Esophagus muscularis mucosa (tissue), 4 donors: ENCODE measurements around the gene ATP6V1F. TPM values are rescaled to one million over a fixed set of nuclear protein-coding genes. Genes with fewer than 3 reads are reported as not detected.

Source experiments
- DNase-seq: peaks from one replicate; pipeline ENCODE4 v3.0.0-alpha.2; 2017; ENCODE audit errors: extremely low spot score
- H3K27ac ChIP-seq, 4 donors: fragments of 200-600 bp; sonication (generic); replicated peaks in 1 of 4; 1 replicate in 3 of 4; 2 replicates in 1 of 4; pipeline ENCODE4 v1.5.1; 2016 to 2019; ENCODE audit warnings: mild to moderate bottlenecking in 1 of 4
- H3K27me3 ChIP-seq, 4 donors: fragments of 200-600 bp; sonication (generic); one replicate each; pipeline versions ENCODE4 v1.5.1 to v1.6.0; 2016 to 2019
- H3K36me3 ChIP-seq, 4 donors: fragments of 200-600 bp; sonication (generic); one replicate each; pipeline ENCODE4 v1.5.1; 2016 to 2019
- H3K4me1 ChIP-seq, 4 donors: fragments of 200-600 bp; sonication (generic); one replicate each; pipeline ENCODE4 v1.5.1; 2016 to 2019
- H3K4me3 ChIP-seq, 4 donors: fragments of 200-600 bp; sonication (generic); 1 replicate in 2 of 4; 2 replicates in 2 of 4; pipeline ENCODE4 v1.5.1; 2016 to 2019; ENCODE audit warnings: mild to moderate bottlenecking in 4 of 4, moderate library complexity in 1 of 4
- H3K9me3 ChIP-seq, 4 donors: fragments of 200-600 bp; sonication (generic); 1 replicate in 3 of 4; 2 replicates in 1 of 4; pipeline ENCODE4 v1.5.1; 2016 to 2019
- CTCF ChIP-seq, 3 experiments: fragments of 200-600 bp in 2 of 3; fragments of 450-650 bp in 1 of 3; sonication (generic) in 2 of 3; IDR thresholded peaks; one replicate each; pipeline ENCODE4 v1.5.1; 2017 to 2019; ENCODE audit warnings: antibody characterized with exemption in 3 of 3, mild to moderate bottlenecking in 2 of 3, moderate library complexity in 1 of 3
- EP300 ChIP-seq: sonication (generic); formaldehyde crosslinking; IDR thresholded peaks from one replicate; pipeline ENCODE4 v1.6.1; 2017; ENCODE audit warnings: antibody characterized with exemption
- POLR2A ChIP-seq: fragments of 450-650 bp; IDR thresholded peaks from one replicate; pipeline ENCODE4 v1.6.1; 2017; ENCODE audit warnings: antibody characterized with exemption, moderate library complexity, mild to moderate bottlenecking, low read depth
- POLR2AphosphoS5 ChIP-seq, 2 donors: sonication (generic); formaldehyde crosslinking; IDR thresholded peaks; one replicate each; pipeline ENCODE4 v1.6.1; 2017; ENCODE audit warnings: antibody characterized with exemption in 2 of 2
- WGBS: methylation state at CpG from one replicate; pipeline ENCODE4 v1.1.5; 2018; 5-methylcytosine and 5-hydroxymethylcytosine counted together
- intact Hi-C: fragments of 100-400 bp; cut with DNase I; formaldehyde crosslinking; loops from one replicate; pipeline ENCODE4 v1.15.1; 2023
- total RNA-seq, 4 donors: library from RNA; depleted of rRNA; stranded (reverse); fragments of >200 nt; gene quantifications; one replicate each; pipeline versions ENCODE4 v1.1.0 to v1.2.1, GENCODE V29; 2016

ATP6V1F gene
- total RNA-seq, 4 donors from 2014 or later, result 74.3 to 108 (median 91.9) TPM

GRCh38 chr7:128843938-128844621 lies 18.6 kb upstream of the ATP6V1F start:
- Histone ChIP-seq H3K9me3 (no peaks in the 10 kb centered on the region), H3K36me3 (peaks cover 69 to 100% (median 99%) of the 10 kb centered on the region in 4 donors), H3K27ac (peak overlapping the region; percentile 34 to 98 (median 66)), H3K27me3 (no peaks in the 10 kb centered on the region), H3K4me3 (no peak overlapping the region), H3K4me1 (peaks cover under 1 to 12% (median 6%) of the 10 kb centered on the region in 4 donors)
- TF ChIP-seq POLR2A (no peak), POLR2AphosphoS5 (IDR thresholded peaks at IDR 0.05) (no peak), CTCF (IDR thresholded peaks at IDR 0.05) (no peak), EP300 (no peak)
- no peak for DNase-seq
- intact Hi-C loops, result no loop called here
- WGBS, result 93% methylated on average over 7 of the region's 17 CpGs

GRCh38 chr7:128844777-128845311 lies 17.8 kb upstream of the ATP6V1F start:
- H3K4me1 ChIP-seq, result peaks cover 0 to 12% (median 6%) of the 10 kb centered on the region in 4 donors
- intact Hi-C loops, result no loop called here
- peak overlapping the region in 3 of 4 donors; percentile 34 to 98 (median 97) for H3K27ac ChIP-seq
- TF ChIP-seq POLR2AphosphoS5 (IDR thresholded peaks at IDR 0.05), result peak in 1 of 2 donors; percentile 12
- no peak for TF ChIP-seq CTCF (IDR thresholded peaks at IDR 0.05)
- no peak for TF ChIP-seq EP300
- no peak for TF ChIP-seq POLR2A
- no peaks in the 10 kb centered on the region for H3K27me3 ChIP-seq
- DNase-seq, result no peak
- H3K9me3 ChIP-seq, result no peaks in the 10 kb centered on the region
- 87% methylated on average over 14 of the region's 25 CpGs for WGBS
- H3K36me3 ChIP-seq, result peaks cover 76 to 100% (median 99%) of the 10 kb centered on the region in 4 donors
- no peak overlapping the region for H3K4me3 ChIP-seq

- peaks cover 78 to 100% (median 99%) of the 10 kb centered on the region in 4 donors for H3K36me3 ChIP-seq
- WGBS, result 64% methylated on average over 5 of the region's 5 CpGs
- TF ChIP-seq POLR2AphosphoS5 (IDR thresholded peaks at IDR 0.05), result no peak
- no peak for TF ChIP-seq EP300
- TF ChIP-seq CTCF (IDR thresholded peaks at IDR 0.05), result no peak
- TF ChIP-seq POLR2A, result no peak
- no peaks in the 10 kb centered on the region for H3K9me3 ChIP-seq
- intact Hi-C loops, result no loop called here
- peaks cover 0 to 12% (median 6%) of the 10 kb centered on the region in 4 donors for H3K4me1 ChIP-seq
- H3K4me3 ChIP-seq, result no peak overlapping the region
- no peaks in the 10 kb centered on the region for H3K27me3 ChIP-seq
- peak overlapping the region; percentile 4 to 97 (median 23) for H3K27ac ChIP-seq
- no peak for DNase-seq
Measured at GRCh38 chr7:128845475-128845874, 17.2 kb upstream of the ATP6V1F start.

GRCh38 chr7:128845987-128846386 lies 16.7 kb upstream of the ATP6V1F start:
- DNase-seq, result no peak
- no peak for TF ChIP-seq EP300
- no peak for TF ChIP-seq POLR2AphosphoS5 (IDR thresholded peaks at IDR 0.05)
- 84% methylated on average over 11 of the region's 19 CpGs for WGBS
- peak overlapping the region; percentile 4 to 97 (median 36) for H3K27ac ChIP-seq
- H3K4me1 ChIP-seq, result peaks cover 0 to 12% (median 6%) of the 10 kb centered on the region in 4 donors
- no peak overlapping the region for H3K4me3 ChIP-seq
- H3K9me3 ChIP-seq, result no peaks in the 10 kb centered on the region
- intact Hi-C loops, result no loop called here
- H3K27me3 ChIP-seq, result no peaks in the 10 kb centered on the region
- peaks cover 79 to 100% (median 99%) of the 10 kb centered on the region in 4 donors for H3K36me3 ChIP-seq

GRCh38 chr7:128846781-128847444 lies 15.7 kb upstream of the ATP6V1F start:
- Histone ChIP-seq H3K36me3 (peaks cover 83 to 100% (median 99%) of the 10 kb centered on the region in 4 donors), H3K4me3 (no peak overlapping the region), H3K4me1 (peaks cover 0 to 4% (median 2%) of the 10 kb centered on the region in 4 donors), H3K27ac (peak overlapping the region in 1 of 4 donors; percentile 33), H3K27me3 (no peaks in the 10 kb centered on the region), H3K9me3 (no peaks in the 10 kb centered on the region)
- intact Hi-C loops, result no loop called here
- WGBS, result 80% methylated on average over 14 of the region's 14 CpGs
- no peak for DNase-seq
- TF ChIP-seq EP300 (no peak), POLR2A (no peak), CTCF (IDR thresholded peaks at IDR 0.05) (no peak), POLR2AphosphoS5 (IDR thresholded peaks at IDR 0.05) (no peak)
